HG03439 (cell line): ENCODE results near the gene SUPT3H.

Source experiments
- ATAC-seq: cut with Tn5 transposase; IDR thresholded peaks from one replicate; pipeline ENCODE4 v1.9.1; 2021; ENCODE audit warnings: mild to moderate bottlenecking, moderate library complexity; ENCODE audit not compliant: unreplicated experiment

SUPT3H gene

GRCh38 chr6:45012687-45013086 is 365.0 kb downstream of the SUPT3H start:
- no peak for ATAC-seq

- no peak for ATAC-seq
Measured at GRCh38 chr6:45009576-45009975, 368.2 kb downstream of the SUPT3H start.

GRCh38 chr6:45006893-45007292 is 370.8 kb downstream of the SUPT3H start:
- ATAC-seq: no peak

GRCh38 chr6:45003961-45004360 is 373.8 kb downstream of the SUPT3H start:
- no peak for ATAC-seq

GRCh38 chr6:45003387-45003786 is 374.3 kb downstream of the SUPT3H start:
- no peak for ATAC-seq

- no peak for ATAC-seq
Measured at GRCh38 chr6:45002390-45003105, 375.2 kb downstream of the SUPT3H start.

GRCh38 chr6:45001663-45002062 is 376.1 kb downstream of the SUPT3H start:
- peak; percentile 97 for ATAC-seq

- no peak for ATAC-seq
Measured at GRCh38 chr6:45000833-45001232, 376.9 kb downstream of the SUPT3H start.

GRCh38 chr6:44999066-44999465 is 378.7 kb downstream of the SUPT3H start:
- no peak for ATAC-seq

GRCh38 chr6:44995486-44996132 is 382.1 kb downstream of the SUPT3H start:
- no peak for ATAC-seq

GRCh38 chr6:44989391-44989790 is 388.3 kb downstream of the SUPT3H start:
- ATAC-seq: no peak

- ATAC-seq: no peak
Measured at GRCh38 chr6:44985006-44985405, 392.7 kb downstream of the SUPT3H start.

- no peak for ATAC-seq
Measured at GRCh38 chr6:44983467-44984365, 394.0 kb downstream of the SUPT3H start.

GRCh38 chr6:44980841-44981240 is 396.9 kb downstream of the SUPT3H start:
- ATAC-seq: no peak

- ATAC-seq: no peak
Measured at GRCh38 chr6:44976677-44977641, 400.8 kb downstream of the SUPT3H start.

- no peak for ATAC-seq
Measured at GRCh38 chr6:44974511-44974910, 403.2 kb downstream of the SUPT3H start.

- ATAC-seq: no peak
Measured at GRCh38 chr6:44972709-44973108, 405.0 kb downstream of the SUPT3H start.

- no peak for ATAC-seq
Measured at GRCh38 chr6:44969446-44970185, 408.1 kb downstream of the SUPT3H start.

- ATAC-seq: no peak
Measured at GRCh38 chr6:44967481-44967880, 410.3 kb downstream of the SUPT3H start.
